Kidney epithelial cell (primary cell): ENCODE results near the gene CHDH. TPM values are rescaled to one million over a fixed set of nuclear protein-coding genes. Genes with fewer than 3 reads are reported as not detected.

Experiments used
- DNase-seq: peaks from one replicate; pipeline ENCODE4 v3.0.0-alpha.2; 2010; ENCODE audit warnings: low read depth
- H3K27me3 ChIP-seq: 2 replicates; pipeline ENCODE4 v1.6.0; 2011; ENCODE audit warnings: low read length; ENCODE audit not compliant: control insufficient read depth, insufficient read depth
- H3K36me3 ChIP-seq: 2 replicates; pipeline ENCODE4 v1.5.1; 2011; ENCODE audit warnings: low read length; ENCODE audit not compliant: control insufficient read depth, insufficient read depth
- H3K4me3 ChIP-seq: 2 replicates; pipeline ENCODE4 v1.5.1; 2011; ENCODE audit warnings: low read depth, mild to moderate bottlenecking, control low read depth, low read length
- CTCF ChIP-seq: IDR thresholded peaks from 2 replicates; pipeline ENCODE4 v1.5.1; 2011; ENCODE audit warnings: mild to moderate bottlenecking, moderate library complexity, low read length, control low read depth, inconsistent platforms; ENCODE audit not compliant: insufficient read depth, poor library complexity, severe bottlenecking
- total RNA-seq: library from RNA; depleted of rRNA; stranded (reverse); fragments of >200 nt; gene quantifications from 2 replicates; pipeline ENCODE4 v1.2.3, GENCODE V29; 2015

The CHDH gene
- total RNA-seq, 1 donor from 2014 or later, result 3.3 TPM

GRCh38 chr3:53817211-53817610, 29.0 kb downstream of the CHDH start:
- TF ChIP-seq CTCF, result no peak

GRCh38 chr3:53816425-53816824, 29.8 kb downstream of the CHDH start:
- H3K4me3 ChIP-seq, result no peak overlapping the region
- no peak for TF ChIP-seq CTCF
- no peaks in the 10 kb centered on the region for H3K27me3 ChIP-seq
- DNase-seq, result no peak
- H3K36me3 ChIP-seq, result no peaks in the 10 kb centered on the region

More at GRCh38 chr3:53817211-53817610, 29.0 kb downstream of the CHDH start:
- Histone ChIP-seq H3K27me3 (no peaks in the 10 kb centered on the region), H3K4me3 (no peak overlapping the region), H3K36me3 (no peaks in the 10 kb centered on the region)
- DNase-seq, result no peak

GRCh38 chr3:53815651-53816050, 30.6 kb downstream of the CHDH start:
- H3K27me3 ChIP-seq, result no peaks in the 10 kb centered on the region
- H3K36me3 ChIP-seq, result no peaks in the 10 kb centered on the region
- no peak for TF ChIP-seq CTCF
- H3K4me3 ChIP-seq, result no peak overlapping the region
- no peak for DNase-seq

- Histone ChIP-seq H3K36me3 (no peaks in the 10 kb centered on the region), H3K27me3 (no peaks in the 10 kb centered on the region), H3K4me3 (no peak overlapping the region)
- no peak for DNase-seq
- no peak for TF ChIP-seq CTCF
Measured at GRCh38 chr3:53815067-53815466, 31.2 kb downstream of the CHDH start.

GRCh38 chr3:53813876-53814275, 32.3 kb downstream of the CHDH start:
- no peaks in the 10 kb centered on the region for H3K36me3 ChIP-seq
- no peak for DNase-seq
- no peak for TF ChIP-seq CTCF
- H3K27me3 ChIP-seq, result no peaks in the 10 kb centered on the region
- H3K4me3 ChIP-seq, result no peak overlapping the region

- no peaks in the 10 kb centered on the region for H3K36me3 ChIP-seq
- H3K4me3 ChIP-seq, result no peak overlapping the region
- H3K27me3 ChIP-seq, result no peaks in the 10 kb centered on the region
- TF ChIP-seq CTCF, result no peak
- DNase-seq, result no peak
Measured at GRCh38 chr3:53813229-53813628, 33.0 kb downstream of the CHDH start.
